ENCODE results near the gene BICC1. TPM values are rescaled to one million over a fixed set of nuclear protein-coding genes. Genes with fewer than 3 reads are reported as not detected.

Gene BICC1
- total and polyA plus RNA-seq, 2 of the 13 experiments (the other 11 are each of a cell fraction or from before 2014, with no cell fraction given) = 0.18 to 1.5 TPM

DNA sequence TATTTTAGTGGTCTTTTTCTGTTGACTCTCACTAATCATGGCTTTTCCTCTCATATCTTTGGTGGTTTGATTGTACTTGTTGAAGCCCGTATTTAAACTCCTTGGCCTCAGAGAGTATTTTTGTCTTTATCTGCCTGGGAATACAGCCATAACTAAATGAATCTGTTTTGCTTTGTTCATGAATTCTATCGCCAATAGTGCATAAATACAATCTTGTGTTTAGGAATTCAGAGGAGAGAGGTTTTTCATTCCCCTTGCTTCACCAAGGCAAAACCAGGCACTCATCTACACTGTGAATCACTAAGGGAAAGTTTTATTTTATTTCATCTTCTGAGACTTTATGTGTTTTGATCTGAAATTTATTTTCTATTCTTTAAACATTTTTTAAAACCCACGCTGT is 152.7 kb downstream of the BICC1 start (continued):
- TF ChIP-seq ZSCAN21 (CRISPR knock-in tag; IDR thresholded peaks at IDR 0.05; ENCODE audit: borderline replicate concordance) = no peak
- TF ChIP-seq ZNF891 (CRISPR knock-in tag; IDR thresholded peaks at IDR 0.05) = no peak
- TF ChIP-seq POGZ (CRISPR knock-in tag; IDR thresholded peaks at IDR 0.05) = no peak
- no peak for TF ChIP-seq ZNF562 (CRISPR knock-in tag; IDR thresholded peaks at IDR 0.05; ENCODE audit: borderline replicate concordance)
- TF ChIP-seq, protein P1, sequence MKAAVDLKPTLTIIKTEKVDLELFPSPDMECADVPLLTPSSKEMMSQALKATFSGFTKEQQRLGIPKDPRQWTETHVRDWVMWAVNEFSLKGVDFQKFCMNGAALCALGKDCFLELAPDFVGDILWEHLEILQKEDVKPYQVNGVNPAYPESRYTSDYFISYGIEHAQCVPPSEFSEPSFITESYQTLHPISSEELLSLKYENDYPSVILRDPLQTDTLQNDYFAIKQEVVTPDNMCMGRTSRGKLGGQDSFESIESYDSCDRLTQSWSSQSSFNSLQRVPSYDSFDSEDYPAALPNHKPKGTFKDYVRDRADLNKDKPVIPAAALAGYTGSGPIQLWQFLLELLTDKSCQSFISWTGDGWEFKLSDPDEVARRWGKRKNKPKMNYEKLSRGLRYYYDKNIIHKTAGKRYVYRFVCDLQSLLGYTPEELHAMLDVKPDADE (CRISPR knock-in tag; IDR thresholded peaks at IDR 0.05) = no peak
- TF ChIP-seq CBX5 (CRISPR knock-in tag; IDR thresholded peaks at IDR 0.05; ENCODE audit: borderline replicate concordance) = no peak
- no peak for TF ChIP-seq SRF (IDR thresholded peaks at IDR 0.05; ENCODE audit: low read depth, low read length)

DNA sequence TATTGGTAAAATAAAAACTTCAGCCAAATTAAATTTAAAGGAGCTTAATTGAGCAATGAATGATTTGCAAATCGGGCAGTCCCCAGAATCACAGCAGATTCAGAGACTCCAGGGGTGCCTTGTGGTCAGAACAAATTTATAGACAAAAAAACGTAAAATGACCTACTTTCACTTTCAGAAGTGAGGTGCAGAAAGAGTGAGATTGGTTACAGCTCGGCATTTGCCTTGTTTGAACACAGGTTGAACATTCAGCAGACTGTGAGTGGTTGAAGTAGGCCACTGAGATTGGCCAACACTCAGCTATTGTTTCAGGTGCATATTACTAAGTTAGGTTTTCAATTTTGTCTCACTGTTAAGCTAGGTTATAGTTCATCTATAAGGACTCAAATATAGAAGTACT is 153.4 kb downstream of the BICC1 start:
- H3K4me2 ChIP-seq (ENCODE audit: low read depth, low read length) = peak overlapping the region; percentile 46
- H3K4me3 ChIP-seq (replicated peaks in 1 of 3; ENCODE audit: insufficient read depth in 1 of 3, low read depth in 2 of 3, low read length in 3 of 3) = peak overlapping the region; percentile 52 to 75 (median 55)
- in situ Hi-C loops (cut with HindIII; ENCODE audit: extremely low pct_ligation_motif_present, low pct_unique_long_range_greater_than_20kb) (no loop called here), intact Hi-C loops (cut with micrococcal nuclease; ENCODE audit: unreplicated experiment) (no loop called here)
- no peaks in the 10 kb centered on the region for H3K27me3 ChIP-seq (ENCODE audit: control insufficient read depth in 1 of 2, insufficient read depth in 2 of 2, low read length in 2 of 2)
- no peak overlapping the region for H3K27ac ChIP-seq (ENCODE audit: extremely low read length, insufficient read depth, low read length)
- H3K9me3 ChIP-seq (ENCODE audit: low read length) = peaks cover 15% of the 10 kb centered on the region; the same call in 1 of the 2 replicates
- H3K4me1 ChIP-seq (ENCODE audit: insufficient read depth, low read length) = peaks cover 27% of the 10 kb centered on the region
- no TSS peak for BruUV-seq (replicated peaks)
- H3K36me3 ChIP-seq (replicated peaks in 1 of 2; ENCODE audit: control insufficient read depth in 1 of 2, insufficient read depth in 2 of 2, low read length in 2 of 2) = no peaks in the 10 kb centered on the region
- FAIRE-seq (peak; percentile 93), DNase-seq (ENCODE audit: low spot score) (peak; percentile 71), ATAC-seq (peak; percentile 89)
- H3K9ac ChIP-seq (ENCODE audit: insufficient read depth, low read depth, low read length) = peak overlapping the region; percentile 49
- ChIA-PET POLR2A (no interaction called here), CTCF (ENCODE audit: low intra/inter-chr PET ratio, low total read pairs) (no interaction called here)
- peak overlapping the region; percentile 58 for H2AFZ ChIP-seq (ENCODE audit: low read length)
- H3K79me2 ChIP-seq (ENCODE audit: insufficient read depth, low read length) = no peaks in the 10 kb centered on the region
- 0% methylated on average over 3 of the region's 3 CpGs for WGBS (ENCODE audit: low lambda C conversion rate)
- H4K20me1 ChIP-seq (ENCODE audit: insufficient read depth, low read length) = no peaks in the 10 kb centered on the region
- TF ChIP-seq SRF (IDR thresholded peaks at IDR 0.05; ENCODE audit: low read depth, low read length) (0 out of 2 replicates have a peak, but pooled peaks have one; percentile 13), JDP2 (CRISPR knock-in tag; IDR thresholded peaks at IDR 0.05; ENCODE audit: borderline replicate concordance) (no peak), YEATS4 (CRISPR knock-in tag; IDR thresholded peaks at IDR 0.05; ENCODE audit: borderline replicate concordance) (no peak), NFKB2 (CRISPR knock-in tag; IDR thresholded peaks at IDR 0.05; ENCODE audit: borderline replicate concordance) (no peak), HCFC1 (IDR thresholded peaks at IDR 0.05; ENCODE audit: low read depth, low read length) (no peak), SOX13 (IDR thresholded peaks at IDR 0.05) (no peak), SOX13 (CRISPR knock-in tag; conservative IDR thresholded peaks at IDR 0.05 in 1 of 2, IDR thresholded peaks at IDR 0.05 in 1 of 2) (peak in 1 of 2 experiments; percentile 45; a peak in 2 of 4 replicates)
- TF ChIP-seq, protein P2, sequence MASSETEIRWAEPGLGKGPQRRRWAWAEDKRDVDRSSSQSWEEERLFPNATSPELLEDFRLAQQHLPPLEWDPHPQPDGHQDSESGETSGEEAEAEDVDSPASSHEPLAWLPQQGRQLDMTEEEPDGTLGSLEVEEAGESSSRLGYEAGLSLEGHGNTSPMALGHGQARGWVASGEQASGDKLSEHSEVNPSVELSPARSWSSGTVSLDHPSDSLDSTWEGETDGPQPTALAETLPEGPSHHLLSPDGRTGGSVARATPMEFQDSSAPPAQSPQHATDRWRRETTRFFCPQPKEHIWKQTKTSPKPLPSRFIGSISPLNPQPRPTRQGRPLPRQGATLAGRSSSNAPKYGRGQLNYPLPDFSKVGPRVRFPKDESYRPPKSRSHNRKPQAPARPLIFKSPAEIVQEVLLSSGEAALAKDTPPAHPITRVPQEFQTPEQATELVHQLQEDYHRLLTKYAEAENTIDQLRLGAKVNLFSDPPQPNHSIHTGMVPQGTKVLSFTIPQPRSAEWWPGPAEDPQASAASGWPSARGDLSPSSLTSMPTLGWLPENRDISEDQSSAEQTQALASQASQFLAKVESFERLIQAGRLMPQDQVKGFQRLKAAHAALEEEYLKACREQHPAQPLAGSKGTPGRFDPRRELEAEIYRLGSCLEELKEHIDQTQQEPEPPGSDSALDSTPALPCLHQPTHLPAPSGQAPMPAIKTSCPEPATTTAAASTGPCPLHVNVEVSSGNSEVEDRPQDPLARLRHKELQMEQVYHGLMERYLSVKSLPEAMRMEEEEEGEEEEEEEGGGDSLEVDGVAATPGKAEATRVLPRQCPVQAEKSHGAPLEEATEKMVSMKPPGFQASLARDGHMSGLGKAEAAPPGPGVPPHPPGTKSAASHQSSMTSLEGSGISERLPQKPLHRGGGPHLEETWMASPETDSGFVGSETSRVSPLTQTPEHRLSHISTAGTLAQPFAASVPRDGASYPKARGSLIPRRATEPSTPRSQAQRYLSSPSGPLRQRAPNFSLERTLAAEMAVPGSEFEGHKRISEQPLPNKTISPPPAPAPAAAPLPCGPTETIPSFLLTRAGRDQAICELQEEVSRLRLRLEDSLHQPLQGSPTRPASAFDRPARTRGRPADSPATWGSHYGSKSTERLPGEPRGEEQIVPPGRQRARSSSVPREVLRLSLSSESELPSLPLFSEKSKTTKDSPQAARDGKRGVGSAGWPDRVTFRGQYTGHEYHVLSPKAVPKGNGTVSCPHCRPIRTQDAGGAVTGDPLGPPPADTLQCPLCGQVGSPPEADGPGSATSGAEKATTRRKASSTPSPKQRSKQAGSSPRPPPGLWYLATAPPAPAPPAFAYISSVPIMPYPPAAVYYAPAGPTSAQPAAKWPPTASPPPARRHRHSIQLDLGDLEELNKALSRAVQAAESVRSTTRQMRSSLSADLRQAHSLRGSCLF (CRISPR knock-in tag; IDR thresholded peaks at IDR 0.05; ENCODE audit: borderline replicate concordance) = no peak
- TF ChIP-seq, protein P3, sequence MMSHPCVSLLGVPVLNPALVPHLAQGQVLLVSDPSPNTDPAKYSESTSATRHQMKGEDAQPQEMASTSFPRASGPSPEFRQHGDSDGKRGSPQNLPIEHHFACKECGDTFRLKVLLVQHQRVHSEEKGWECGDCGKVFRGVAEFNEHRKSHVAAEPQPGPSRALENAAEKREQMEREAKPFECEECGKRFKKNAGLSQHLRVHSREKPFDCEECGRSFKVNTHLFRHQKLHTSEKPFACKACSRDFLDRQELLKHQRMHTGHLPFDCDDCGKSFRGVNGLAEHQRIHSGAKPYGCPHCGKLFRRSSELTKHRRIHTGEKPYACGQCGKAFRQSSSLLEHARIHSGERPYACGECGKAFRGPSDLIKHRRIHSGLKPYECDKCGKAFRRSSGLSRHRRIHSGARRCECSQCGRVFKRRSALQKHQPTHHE (CRISPR knock-in tag; IDR thresholded peaks at IDR 0.05; ENCODE audit: borderline replicate concordance) = no peak
- TF ChIP-seq, protein P4, sequence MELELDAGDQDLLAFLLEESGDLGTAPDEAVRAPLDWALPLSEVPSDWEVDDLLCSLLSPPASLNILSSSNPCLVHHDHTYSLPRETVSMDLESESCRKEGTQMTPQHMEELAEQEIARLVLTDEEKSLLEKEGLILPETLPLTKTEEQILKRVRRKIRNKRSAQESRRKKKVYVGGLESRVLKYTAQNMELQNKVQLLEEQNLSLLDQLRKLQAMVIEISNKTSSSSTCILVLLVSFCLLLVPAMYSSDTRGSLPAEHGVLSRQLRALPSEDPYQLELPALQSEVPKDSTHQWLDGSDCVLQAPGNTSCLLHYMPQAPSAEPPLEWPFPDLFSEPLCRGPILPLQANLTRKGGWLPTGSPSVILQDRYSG (CRISPR knock-in tag; IDR thresholded peaks at IDR 0.05) = no peak
